ENCODE results near the gene HOXD3. TPM values are rescaled to one million over a fixed set of nuclear protein-coding genes. Genes with fewer than 3 reads are reported as not detected.

The HOXD3 gene
- total and polyA plus RNA-seq, 9 of the 15 experiments (the other 6 are each of a cell fraction or from before 2014, with no cell fraction given) = not detected

- in situ Hi-C loops (cut with MboI) = no loop called here
- H4K20me1 ChIP-seq (replicated peaks; ENCODE audit: control insufficient read depth, insufficient read depth, low read length) = no peaks in the 10 kb centered on the region; the same call in 1 of the 2 replicates
- no peak overlapping the region for H3K4me2 ChIP-seq (ENCODE audit: insufficient read depth, low read length)
- H3K79me2 ChIP-seq (ENCODE audit: control insufficient read depth, insufficient read depth, low read length) = no peaks in the 10 kb centered on the region
- no peak overlapping the region for H3K4me3 ChIP-seq
- TF ChIP-seq CHD2 (IDR thresholded peaks at IDR 0.05; ENCODE audit: low read depth, low read length) (no peak), DDX20 (tag; IDR thresholded peaks at IDR 0.05; ENCODE audit: low read depth) (no peak), RBM39 (optimal IDR thresholded peaks at IDR 0.05; ENCODE audit: low read depth, low read length) (no peak), HDAC6 (IDR thresholded peaks at IDR 0.05; ENCODE audit: low read depth, low read length) (no peak), CREB1 (IDR thresholded peaks at IDR 0.05) (no peak), CREB1 (CRISPR knock-in tag; IDR thresholded peaks at IDR 0.05) (no peak), NR4A1 (CRISPR knock-in tag; IDR thresholded peaks at IDR 0.05) (no peak), NR4A1 (tag; IDR thresholded peaks at IDR 0.05) (no peak), KAT2B (IDR thresholded peaks at IDR 0.05; ENCODE audit: low read depth, low read length) (no peak)
- TF ChIP-seq, protein P1, sequence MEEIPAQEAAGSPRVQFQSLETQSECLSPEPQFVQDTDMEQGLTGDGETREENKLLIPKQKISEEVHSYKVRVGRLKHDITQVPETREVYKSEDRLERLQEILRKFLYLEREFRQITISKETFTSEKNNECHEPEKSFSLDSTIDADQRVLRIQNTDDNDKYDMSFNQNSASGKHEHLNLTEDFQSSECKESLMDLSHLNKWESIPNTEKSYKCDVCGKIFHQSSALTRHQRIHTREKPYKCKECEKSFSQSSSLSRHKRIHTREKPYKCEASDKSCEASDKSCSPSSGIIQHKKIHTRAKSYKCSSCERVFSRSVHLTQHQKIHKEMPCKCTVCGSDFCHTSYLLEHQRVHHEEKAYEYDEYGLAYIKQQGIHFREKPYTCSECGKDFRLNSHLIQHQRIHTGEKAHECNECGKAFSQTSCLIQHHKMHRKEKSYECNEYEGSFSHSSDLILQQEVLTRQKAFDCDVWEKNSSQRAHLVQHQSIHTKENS (CRISPR knock-in tag; IDR thresholded peaks at IDR 0.05) = no peak
- no peaks in the 10 kb centered on the region for H3K36me3 ChIP-seq (ENCODE audit: control insufficient read depth, insufficient read depth, low read length)
- POLR2A ChIA-PET = interaction anchor here (0.5 kb wide), 1 partner anchor 11 kb away, joined by 3 read pairs; no protein-coding TSS in a partner anchor
- no peak overlapping the region for H2AFZ ChIP-seq (ENCODE audit: low read depth, low read length)
- no peak for DNase-seq (ENCODE audit: extremely low read depth in 1 of 4, low spot score in 3 of 4)
- H3K9ac ChIP-seq (ENCODE audit: insufficient read depth in 1 of 2, low read depth in 2 of 2, low read length in 2 of 2) = no peak overlapping the region
- no peaks in the 10 kb centered on the region for H3K9me1 ChIP-seq (ENCODE audit: control insufficient read depth, insufficient read depth, low read length)
- H3K9me3 ChIP-seq (replicated peaks; ENCODE audit: control insufficient read depth, insufficient read depth, low read depth, low read length) = no peaks in the 10 kb centered on the region
- peaks cover 64 to 74% of the 10 kb centered on the region in 2 experiments for H3K27me3 ChIP-seq (ENCODE audit: control insufficient read depth in 2 of 2, insufficient read depth in 2 of 2, low read length in 2 of 2)
- intact Hi-C loops (cut with micrococcal nuclease) = no loop called here
- BruUV-seq (replicated peaks) = no TSS peak
- no peak overlapping the region for H3K27ac ChIP-seq (ENCODE audit: extremely low read depth, low read depth, low read length)
- peaks cover 0 to 19% of the 10 kb centered on the region in 2 experiments; a peak in 1 of 5 replicates for H3K4me1 ChIP-seq (replicated peaks in 1 of 2; ENCODE audit: control insufficient read depth in 2 of 2, insufficient read depth in 2 of 2, low read length in 2 of 2)
- CTCF ChIA-PET (ENCODE audit: low intra/inter-chr PET ratio) = no interaction called here
- ATAC-seq = no peak
- WGBS (ENCODE audit: insufficient coverage, low coverage, missing lambda C conversion rate) = 2% methylated on average over 26 of the region's 26 CpGs
- FAIRE-seq = no peak
These were observed 42.8 kb upstream of the HOXD3 start for GRCh38 chr2:176114120-176114929.

Data from K562 (cell line).